Tibial nerve (tissue), 4 donors: Measurements from ENCODE around the gene AKT2. TPM values are rescaled to one million over a fixed set of nuclear protein-coding genes. Genes with fewer than 3 reads are reported as not detected.

Experiments used
- DNase-seq, 2 donors: peaks; one replicate each; pipeline ENCODE4 v3.0.0-alpha.2; 2019; ENCODE audit warnings: low spot score in 2 of 2
- H3K27ac ChIP-seq, 4 donors: fragments of 200-600 bp; sonication (generic) in 3 of 4; one replicate each; pipeline ENCODE4 v1.5.1; 2017 to 2019; ENCODE audit warnings: mild to moderate bottlenecking in 1 of 4
- H3K27me3 ChIP-seq, 2 donors: fragments of 200-600 bp; sonication (generic) in 1 of 2; one replicate each; pipeline versions ENCODE4 v1.5.1 to v1.6.0; 2017 to 2019
- H3K36me3 ChIP-seq, 3 donors: fragments of 200-600 bp; sonication (generic); one replicate each; pipeline ENCODE4 v1.5.1; 2018 to 2019
- H3K4me1 ChIP-seq, 4 donors: fragments of 200-600 bp; sonication (generic) in 3 of 4; one replicate each; pipeline ENCODE4 v1.5.1; 2017 to 2019
- H3K4me3 ChIP-seq, 4 donors: fragments of 200-600 bp; sonication (generic) in 3 of 4; one replicate each; pipeline ENCODE4 v1.5.1; 2017 to 2019; ENCODE audit warnings: mild to moderate bottlenecking in 1 of 4, moderate library complexity in 1 of 4
- H3K9me3 ChIP-seq, 4 donors: fragments of 200-600 bp; sonication (generic) in 3 of 4; one replicate each; pipeline ENCODE4 v1.5.1; 2017 to 2019
- EP300 ChIP-seq, 2 donors: sonication (generic); formaldehyde crosslinking; IDR thresholded peaks; one replicate each; pipeline ENCODE4 v1.6.1; 2017; ENCODE audit warnings: antibody characterized with exemption in 2 of 2, mild to moderate bottlenecking in 1 of 2
- POLR2A ChIP-seq, 2 donors: fragments of 450-650 bp; IDR thresholded peaks; one replicate each; pipeline ENCODE4 v1.6.1; 2017; ENCODE audit warnings: antibody characterized with exemption in 2 of 2, mild to moderate bottlenecking in 2 of 2, moderate library complexity in 2 of 2
- WGBS, 2 donors: methylation state at CpG; one replicate each; pipeline ENCODE4 v1.1.5; 2018; 5-methylcytosine and 5-hydroxymethylcytosine counted together
- total RNA-seq, 4 donors: library from RNA; depleted of rRNA; stranded (reverse); fragments of >200 nt; gene quantifications; one replicate each; pipeline ENCODE4 v1.1.0, GENCODE V29; 2016
- TF ChIP-seq, protein P1 (sequence below), 5 experiments: fragments of 200-600 bp in 3 of 5; fragments of 450-650 bp in 2 of 5; sonication (generic) in 3 of 5; IDR thresholded peaks; one replicate each; pipeline ENCODE4 v1.5.1; 2016 to 2019; ENCODE audit warnings: antibody characterized with exemption in 5 of 5, mild to moderate bottlenecking in 3 of 5, moderate library complexity in 2 of 5

Gene AKT2
- total RNA-seq, 4 donors from 2014 or later: 93.3 to 161 (median 121) TPM

DNA sequence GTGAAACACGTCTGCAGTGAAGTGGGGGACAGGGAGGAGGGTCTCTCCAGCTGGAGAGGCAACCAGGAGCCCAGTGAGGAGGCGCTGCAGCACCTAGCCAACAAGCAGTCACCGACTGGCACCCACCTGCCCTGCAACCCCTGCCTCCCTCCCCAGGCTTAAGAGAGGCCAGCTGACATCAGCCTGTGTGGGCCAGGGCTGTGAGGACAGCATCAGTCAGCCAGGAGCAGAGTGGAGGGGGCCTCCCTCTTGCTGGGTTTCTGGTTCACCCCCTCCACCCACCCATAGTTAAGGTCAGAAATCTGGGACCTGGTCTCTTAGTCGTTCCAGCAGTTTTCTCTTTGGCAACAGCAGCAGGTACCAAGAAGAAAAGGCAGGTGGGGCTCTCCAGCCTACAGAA, 33.2 kb downstream of the AKT2 start:
- DNase-seq: no peak
- peaks cover 0 to 59% (median 10%) of the 10 kb centered on the region in 3 donors for H3K36me3 ChIP-seq
- WGBS, 2 donors: 69 to 91% methylated on average over 4 of the region's 4 CpGs
- peaks cover 0 to 35% (median 2%) of the 10 kb centered on the region in 4 donors for H3K4me1 ChIP-seq
- H3K27ac ChIP-seq: no peak overlapping the region
- no peak overlapping the region for H3K4me3 ChIP-seq
- H3K27me3 ChIP-seq: no peaks in the 10 kb centered on the region
- H3K9me3 ChIP-seq: no peaks in the 10 kb centered on the region
- TF ChIP-seq, protein P1, sequence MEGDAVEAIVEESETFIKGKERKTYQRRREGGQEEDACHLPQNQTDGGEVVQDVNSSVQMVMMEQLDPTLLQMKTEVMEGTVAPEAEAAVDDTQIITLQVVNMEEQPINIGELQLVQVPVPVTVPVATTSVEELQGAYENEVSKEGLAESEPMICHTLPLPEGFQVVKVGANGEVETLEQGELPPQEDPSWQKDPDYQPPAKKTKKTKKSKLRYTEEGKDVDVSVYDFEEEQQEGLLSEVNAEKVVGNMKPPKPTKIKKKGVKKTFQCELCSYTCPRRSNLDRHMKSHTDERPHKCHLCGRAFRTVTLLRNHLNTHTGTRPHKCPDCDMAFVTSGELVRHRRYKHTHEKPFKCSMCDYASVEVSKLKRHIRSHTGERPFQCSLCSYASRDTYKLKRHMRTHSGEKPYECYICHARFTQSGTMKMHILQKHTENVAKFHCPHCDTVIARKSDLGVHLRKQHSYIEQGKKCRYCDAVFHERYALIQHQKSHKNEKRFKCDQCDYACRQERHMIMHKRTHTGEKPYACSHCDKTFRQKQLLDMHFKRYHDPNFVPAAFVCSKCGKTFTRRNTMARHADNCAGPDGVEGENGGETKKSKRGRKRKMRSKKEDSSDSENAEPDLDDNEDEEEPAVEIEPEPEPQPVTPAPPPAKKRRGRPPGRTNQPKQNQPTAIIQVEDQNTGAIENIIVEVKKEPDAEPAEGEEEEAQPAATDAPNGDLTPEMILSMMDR (IDR thresholded peaks at IDR 0.05): no peak
- TF ChIP-seq POLR2A (IDR thresholded peaks at IDR 0.05) (no peak), EP300 (IDR thresholded peaks at IDR 0.05) (no peak)

DNA sequence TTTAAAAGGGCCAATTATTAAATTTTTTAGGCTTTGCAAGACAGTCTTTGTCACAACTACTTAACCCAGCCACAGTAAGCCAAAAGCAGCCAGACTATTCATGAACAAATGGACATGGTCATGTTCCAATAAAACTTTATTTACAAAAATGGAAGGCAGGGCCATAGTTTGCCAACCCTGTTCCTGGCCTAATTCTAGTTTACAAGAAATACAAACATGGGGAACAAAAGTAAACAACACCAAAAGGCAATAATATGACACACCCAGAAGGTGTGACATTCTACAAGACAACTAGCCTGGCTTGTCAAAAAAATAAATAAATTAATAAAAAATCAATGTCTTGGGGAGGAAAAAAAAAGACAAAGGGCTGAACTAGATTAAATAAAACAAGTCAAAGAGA, 33.9 kb downstream of the AKT2 start:
- H3K36me3 ChIP-seq: peaks cover 0 to 52% (median 10%) of the 10 kb centered on the region in 3 donors
- H3K27me3 ChIP-seq: no peaks in the 10 kb centered on the region
- H3K4me1 ChIP-seq: peaks cover 0 to 43% (median 2%) of the 10 kb centered on the region in 4 donors
- DNase-seq: no peak
- no peaks in the 10 kb centered on the region for H3K9me3 ChIP-seq
- no peak overlapping the region for H3K4me3 ChIP-seq
- TF ChIP-seq, protein P1 (IDR thresholded peaks at IDR 0.05): no peak
- no peak for TF ChIP-seq POLR2A (IDR thresholded peaks at IDR 0.05)
- H3K27ac ChIP-seq: no peak overlapping the region

DNA sequence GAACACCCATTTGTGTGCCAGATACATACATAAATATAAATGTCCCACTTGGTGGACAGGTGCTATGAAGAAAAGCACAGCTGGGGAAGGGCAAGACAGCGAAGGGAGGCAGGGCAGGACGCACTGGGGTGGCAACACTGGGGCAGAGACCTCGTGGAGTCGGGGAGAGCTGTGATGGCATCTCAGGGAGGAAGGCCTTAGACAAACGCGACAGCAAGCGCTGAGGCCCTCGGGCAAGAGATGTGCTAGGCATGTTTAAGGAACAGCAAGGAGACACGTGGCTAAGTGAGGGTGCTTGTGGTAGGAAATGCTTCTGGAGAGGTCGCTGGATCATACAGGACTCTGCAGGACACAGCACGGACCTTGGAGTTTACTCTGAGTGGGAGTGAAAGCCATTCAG, 35.4 kb downstream of the AKT2 start:
- WGBS, 2 donors: 85 to 86% methylated on average over 11 of the region's 11 CpGs

DNA sequence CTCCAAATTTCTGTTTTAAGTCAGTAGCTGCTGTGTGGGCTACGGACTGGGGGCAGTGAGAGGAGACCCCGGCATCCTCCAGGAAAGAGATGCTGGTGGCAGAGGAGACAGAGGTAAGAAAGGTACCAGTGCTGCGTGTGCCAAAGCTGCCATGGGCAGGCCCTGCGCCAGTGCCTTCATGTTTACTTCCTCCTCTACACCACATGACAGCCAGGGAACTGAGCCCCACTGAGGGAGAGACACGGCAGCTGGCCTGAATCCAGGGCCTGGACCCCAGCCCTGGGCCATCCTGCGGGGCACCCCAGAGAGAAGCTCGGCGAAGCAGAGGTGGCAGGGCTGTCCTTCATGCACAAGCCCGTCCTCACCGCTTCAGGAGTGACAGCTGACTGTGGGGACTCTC, 35.9 kb downstream of the AKT2 start:
- DNase-seq: no peak
- no peak overlapping the region for H3K4me3 ChIP-seq
- WGBS, 2 donors: 73 to 79% methylated on average over 10 of the region's 10 CpGs
- no peaks in the 10 kb centered on the region for H3K27me3 ChIP-seq
- peaks cover 0 to 63% (median 11%) of the 10 kb centered on the region in 4 donors for H3K4me1 ChIP-seq
- H3K27ac ChIP-seq: no peak overlapping the region
- H3K9me3 ChIP-seq: no peaks in the 10 kb centered on the region
- TF ChIP-seq EP300 (IDR thresholded peaks at IDR 0.05) (no peak), POLR2A (IDR thresholded peaks at IDR 0.05) (no peak)
- TF ChIP-seq, protein P1 (IDR thresholded peaks at IDR 0.05): no peak
- H3K36me3 ChIP-seq: peaks cover 0 to 31% (median 0%) of the 10 kb centered on the region in 3 donors

More for the DNA sequence above, 35.4 kb downstream of the AKT2 start:
- H3K4me1 ChIP-seq: peaks cover 0 to 57% (median 7%) of the 10 kb centered on the region in 4 donors
- TF ChIP-seq, protein P1 (IDR thresholded peaks at IDR 0.05): no peak
- TF ChIP-seq EP300 (IDR thresholded peaks at IDR 0.05): no peak
- no peak for TF ChIP-seq POLR2A (IDR thresholded peaks at IDR 0.05)
- peaks cover 0 to 37% (median 0%) of the 10 kb centered on the region in 3 donors for H3K36me3 ChIP-seq
- H3K27ac ChIP-seq: no peak overlapping the region
- DNase-seq: no peak
- no peaks in the 10 kb centered on the region for H3K9me3 ChIP-seq
- no peak overlapping the region for H3K4me3 ChIP-seq
- no peaks in the 10 kb centered on the region for H3K27me3 ChIP-seq

DNA sequence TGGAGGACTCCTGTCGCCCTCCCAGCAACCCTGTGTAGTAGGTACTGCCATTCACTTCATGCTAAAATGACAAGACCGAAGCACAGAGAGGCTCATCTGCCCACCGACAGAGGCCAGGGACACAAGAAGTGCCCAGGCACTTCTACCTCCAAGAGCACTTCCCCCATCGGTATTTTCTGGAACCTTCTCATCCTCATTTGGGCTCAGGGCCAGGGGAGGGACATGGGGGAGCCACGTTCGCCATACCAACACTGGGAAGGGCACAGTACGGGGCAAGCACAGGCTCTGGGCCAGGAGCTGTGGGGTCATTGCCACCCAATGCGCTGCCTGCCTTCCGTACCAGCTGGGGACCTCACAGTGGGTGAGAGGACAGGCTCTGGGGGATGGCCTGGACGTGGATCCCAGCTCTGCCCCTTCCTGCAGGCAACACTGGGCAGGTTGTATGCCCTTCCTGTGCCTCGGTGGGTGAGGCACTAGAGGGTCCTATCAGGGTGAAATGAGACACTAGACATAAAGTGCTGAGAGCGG, 37.3 kb downstream of the AKT2 start:
- TF ChIP-seq, protein P1 (IDR thresholded peaks at IDR 0.05): no peak
- TF ChIP-seq EP300 (IDR thresholded peaks at IDR 0.05): no peak
- no peak for TF ChIP-seq POLR2A (IDR thresholded peaks at IDR 0.05)
- 63 to 82% methylated on average over 7 to 12 of the region's 12 CpGs for WGBS, 2 donors
- no peak overlapping the region for H3K4me3 ChIP-seq
- peaks cover 0 to 29% (median 0%) of the 10 kb centered on the region in 3 donors for H3K36me3 ChIP-seq
- no peak overlapping the region for H3K27ac ChIP-seq
- peaks cover 4 to 65% (median 15%) of the 10 kb centered on the region in 4 donors for H3K4me1 ChIP-seq
- DNase-seq: no peak
- no peaks in the 10 kb centered on the region for H3K27me3 ChIP-seq
- no peaks in the 10 kb centered on the region for H3K9me3 ChIP-seq
